MM.1S (cell line): Measurements from ENCODE around the gene ACOX3.

Experiments
- DNase-seq: peaks from one replicate; pipeline ENCODE4 v3.0.0-alpha.2; 2015
- H2AFZ ChIP-seq: fragments of 300-600 bp; sonication (generic); 2 replicates; pipeline ENCODE4 v1.6.0; 2016; ENCODE audit warnings: antibody characterized with exemption, low read length
- H3F3A ChIP-seq: fragments of 300-600 bp; sonication (generic); 2 replicates; pipeline ENCODE4 v1.6.1; 2016; ENCODE audit warnings: mild to moderate bottlenecking, antibody characterized with exemption, low read length, moderate library complexity, mixed read lengths; ENCODE audit not compliant: insufficient read depth
- H3K27ac ChIP-seq: fragments of 300-600 bp; sonication (generic); 2 replicates; pipeline ENCODE4 v1.5.1; 2016; ENCODE audit warnings: mild to moderate bottlenecking, low read length
- H3K27me3 ChIP-seq: fragments of 300-600 bp; sonication (generic); replicated peaks from 2 replicates; pipeline ENCODE4 v1.6.0; 2016; ENCODE audit warnings: low read length; ENCODE audit not compliant: insufficient read depth
- H3K36me3 ChIP-seq: fragments of 300-600 bp; sonication (generic); replicated peaks from 2 replicates; pipeline ENCODE4 v1.6.1; 2016; ENCODE audit warnings: mild to moderate bottlenecking, low read length, mixed read lengths; ENCODE audit not compliant: insufficient read depth
- H3K4me1 ChIP-seq: fragments of 300-600 bp; sonication (generic); 2 replicates; pipeline ENCODE4 v1.6.1; 2016; ENCODE audit warnings: low read length, mixed read lengths
- H3K4me2 ChIP-seq: fragments of 300-600 bp; sonication (generic); 2 replicates; pipeline ENCODE4 v1.6.0; 2016; ENCODE audit warnings: low read depth, low read length
- H3K4me3 ChIP-seq: fragments of 300-600 bp; sonication (generic); 2 replicates; pipeline ENCODE4 v1.5.1; 2016; ENCODE audit warnings: low read length, mixed read lengths
- H3K79me2 ChIP-seq: fragments of 300-600 bp; sonication (generic); 2 replicates; pipeline ENCODE4 v1.6.1; 2016; ENCODE audit warnings: mixed run types, low read length, mixed read lengths
- H3K9ac ChIP-seq: fragments of 300-600 bp; sonication (generic); 2 replicates; pipeline ENCODE4 v1.6.1; 2016; ENCODE audit warnings: low read length, mixed read lengths
- H3K9me2 ChIP-seq: fragments of 300-600 bp; sonication (generic); replicated peaks from 2 replicates; pipeline ENCODE4 v1.6.1; 2016; ENCODE audit warnings: mild to moderate bottlenecking, low read length, mixed read lengths; ENCODE audit not compliant: insufficient read depth
- H3K9me3 ChIP-seq: fragments of 300-600 bp; sonication (generic); replicated peaks from 2 replicates; pipeline ENCODE4 v1.6.1; 2016; ENCODE audit warnings: mild to moderate bottlenecking, low read length, mixed read lengths; ENCODE audit not compliant: insufficient read depth
- H4K20me1 ChIP-seq: fragments of 300-600 bp; sonication (generic); 2 replicates; pipeline ENCODE4 v1.6.1; 2016; ENCODE audit warnings: mild to moderate bottlenecking, low read length, moderate library complexity, mixed read lengths; ENCODE audit not compliant: insufficient read depth
- CTCF ChIP-seq: fragments of 300-600 bp; sonication (generic); IDR thresholded peaks from 2 replicates; pipeline ENCODE4 v1.5.1; 2016; ENCODE audit warnings: antibody characterized with exemption, low read length, mixed read lengths
- EZH2 ChIP-seq: fragments of 300-600 bp; sonication (generic); optimal IDR thresholded peaks from 2 replicates; pipeline ENCODE3; 2017; ENCODE audit warnings: low read depth, mild to moderate bottlenecking, antibody characterized with exemption, low read length, mixed read lengths
- EZH2phosphoT487 ChIP-seq: fragments of 300-600 bp; sonication (generic); IDR thresholded peaks from 2 replicates; pipeline ENCODE4 v1.6.1; 2018; ENCODE audit warnings: antibody characterized with exemption, low read length

The ACOX3 gene

DNA sequence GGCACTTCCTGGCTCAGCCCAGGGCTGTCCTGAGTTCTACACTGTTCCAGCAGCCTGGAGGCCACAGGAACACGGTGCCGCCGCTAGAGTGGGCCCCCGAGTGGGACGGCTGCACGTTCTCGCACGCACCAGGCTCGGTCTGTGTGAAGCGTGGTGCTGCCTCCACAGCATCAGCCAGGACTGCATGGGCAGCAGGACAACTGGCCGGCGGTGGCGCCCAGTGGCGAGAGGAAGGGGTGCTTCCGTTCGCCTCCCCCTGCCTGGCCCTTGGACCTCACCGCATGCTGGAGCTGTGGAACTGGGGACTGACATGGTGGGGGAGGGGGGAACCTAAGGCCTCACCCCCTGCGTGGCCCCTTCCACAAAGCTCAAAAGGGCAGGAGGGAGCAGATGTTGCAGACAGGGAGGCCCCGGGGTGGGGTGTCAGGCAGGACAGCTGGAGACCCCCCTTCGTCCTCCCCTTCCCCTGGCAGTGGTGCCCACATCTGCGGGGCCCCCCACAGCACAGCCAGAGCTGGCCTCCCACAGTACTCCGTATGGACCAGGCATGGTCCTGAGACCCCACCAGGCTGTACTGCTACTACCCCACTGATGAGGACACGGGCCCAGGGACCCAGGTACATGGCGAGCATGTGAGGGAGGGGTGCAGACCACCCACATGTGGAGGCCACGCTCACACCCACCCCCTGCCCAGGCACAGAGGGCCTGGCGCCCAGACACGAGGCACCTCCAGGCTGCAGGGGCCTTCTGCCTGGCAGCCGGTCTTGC, 58.5 kb downstream of the ACOX3 start:
- Histone ChIP-seq H3K27ac (no peak overlapping the region), H4K20me1 (no peaks in the 10 kb centered on the region), H3K79me2 (no peaks in the 10 kb centered on the region), H3K9ac (no peak overlapping the region), H3K4me1 (no peaks in the 10 kb centered on the region), H3K9me2 (no peaks in the 10 kb centered on the region), H3F3A (no peaks in the 10 kb centered on the region), H3K4me2 (no peak overlapping the region), H2AFZ (no peak overlapping the region), H3K9me3 (no peaks in the 10 kb centered on the region), H3K36me3 (no peaks in the 10 kb centered on the region), H3K27me3 (no peaks in the 10 kb centered on the region), H3K4me3 (no peak overlapping the region)
- no peak for DNase-seq
- TF ChIP-seq EZH2 = no peak
- TF ChIP-seq CTCF = no peak
- no peak for TF ChIP-seq EZH2phosphoT487

DNA sequence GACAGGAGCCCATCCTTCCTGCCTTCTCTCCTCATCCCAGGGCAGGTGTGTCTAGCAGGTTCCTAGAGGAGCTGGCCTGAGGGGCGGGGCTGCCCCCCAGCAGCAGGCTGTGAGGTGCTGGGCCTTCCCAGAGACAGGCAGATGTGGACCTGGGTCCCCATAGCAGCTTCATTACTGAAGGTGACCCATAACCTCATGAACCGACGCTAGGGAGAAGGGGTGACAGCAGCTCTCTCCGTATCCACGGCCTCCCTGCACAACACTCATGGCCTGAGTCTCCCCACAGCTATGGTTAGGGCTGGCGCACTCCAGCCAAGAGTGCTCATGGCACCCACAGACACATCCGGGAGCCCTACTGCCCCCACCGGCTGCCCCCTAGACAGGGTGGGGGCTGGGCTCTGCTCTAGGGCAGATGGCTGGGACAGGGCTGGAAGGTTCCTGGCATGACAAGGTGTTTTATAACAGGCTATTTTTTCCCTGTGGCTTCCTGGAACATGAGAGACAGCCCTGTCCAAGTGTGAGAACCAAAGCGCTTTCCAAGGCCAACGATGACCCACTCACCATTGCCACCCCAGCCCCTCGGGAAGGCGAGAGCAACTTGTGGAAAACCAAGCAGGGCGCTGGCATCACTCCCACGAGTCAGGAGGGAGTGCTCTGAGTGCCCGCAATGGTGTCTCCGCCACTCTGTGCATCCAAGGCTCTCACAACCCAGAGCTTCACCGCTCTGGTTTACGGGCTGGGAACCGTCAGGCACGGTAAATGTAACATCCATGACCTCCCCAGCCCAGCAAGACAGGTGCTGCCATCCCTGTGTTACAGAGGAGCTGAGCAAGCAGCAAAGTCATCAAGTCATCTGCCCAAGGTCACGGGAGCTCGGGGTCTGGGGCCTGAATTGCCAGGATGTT, 59.8 kb downstream of the ACOX3 start:
- H3F3A ChIP-seq = no peaks in the 10 kb centered on the region
- no peaks in the 10 kb centered on the region for H4K20me1 ChIP-seq
- H3K79me2 ChIP-seq = no peaks in the 10 kb centered on the region
- no peaks in the 10 kb centered on the region for H3K4me1 ChIP-seq
- H3K4me3 ChIP-seq = no peak overlapping the region
- H3K9me2 ChIP-seq = no peaks in the 10 kb centered on the region
- no peak overlapping the region for H3K4me2 ChIP-seq
- TF ChIP-seq EZH2phosphoT487 (no peak), EZH2 (no peak), CTCF (no peak)
- no peak overlapping the region for H3K27ac ChIP-seq
- H3K9ac ChIP-seq = no peak overlapping the region
- H2AFZ ChIP-seq = no peak overlapping the region
- no peaks in the 10 kb centered on the region for H3K27me3 ChIP-seq
- H3K36me3 ChIP-seq = no peaks in the 10 kb centered on the region
- H3K9me3 ChIP-seq = no peaks in the 10 kb centered on the region
- DNase-seq = no peak

- DNase-seq = no peak
- H3K9me2 ChIP-seq = no peaks in the 10 kb centered on the region
- H3K9me3 ChIP-seq = no peaks in the 10 kb centered on the region
- H3K4me1 ChIP-seq = no peaks in the 10 kb centered on the region
- H3K79me2 ChIP-seq = no peaks in the 10 kb centered on the region
- no peaks in the 10 kb centered on the region for H3K27me3 ChIP-seq
- no peak overlapping the region for H2AFZ ChIP-seq
- TF ChIP-seq CTCF = no peak
- no peak for TF ChIP-seq EZH2phosphoT487
- TF ChIP-seq EZH2 = no peak
- no peak overlapping the region for H3K9ac ChIP-seq
- no peaks in the 10 kb centered on the region for H3K36me3 ChIP-seq
- H3K27ac ChIP-seq = no peak overlapping the region
- no peaks in the 10 kb centered on the region for H4K20me1 ChIP-seq
- no peak overlapping the region for H3K4me2 ChIP-seq
- no peaks in the 10 kb centered on the region for H3F3A ChIP-seq
- no peak overlapping the region for H3K4me3 ChIP-seq
These were observed 60.8 kb downstream of the ACOX3 start for GRCh38 chr4:8379771-8380170.
